ENCODE measurements around the gene CPVL. TPM values are rescaled to one million over a fixed set of nuclear protein-coding genes. Genes with fewer than 3 reads are reported as not detected.
A peak's percentile ranks its signal among the peaks of the same experiment; 100 is the strongest.

CPVL gene
- total RNA-seq, 6 experiments from 2014 or later, result 6.2 to 23.4 (median 8.8) TPM

DNA sequence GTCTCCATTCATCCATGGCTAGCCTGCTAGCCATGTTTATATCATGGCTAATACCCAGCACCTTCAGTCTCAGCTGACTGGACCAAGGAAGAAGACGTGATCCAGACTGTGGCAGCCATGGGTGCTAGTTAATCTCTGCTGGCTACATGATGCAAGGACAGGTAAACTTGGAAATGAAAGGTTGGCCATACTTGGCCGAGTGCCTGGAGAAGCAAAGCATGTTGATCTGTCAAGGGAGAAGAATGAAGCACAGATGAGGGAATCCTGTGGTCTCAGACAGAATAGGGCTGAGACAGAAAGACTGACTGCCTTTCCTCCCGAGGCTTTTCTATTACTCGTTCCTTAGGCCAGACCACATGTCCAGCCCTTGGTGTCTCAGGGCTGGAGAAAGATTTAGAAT is 41.1 kb downstream of the CPVL start:
- peak in 1 of 4 donors; percentile 14 for ATAC-seq
- intact Hi-C loops (cut with DNase I), result loop anchor here (5.0 to 10.0 kb wide), 2 partner anchors 180 to 183 kb away; no protein-coding TSS in a partner anchor
- peaks cover 0 to 12% (median 5%) of the 10 kb centered on the region in 4 donors for H3K4me1 ChIP-seq
- H3K4me3 ChIP-seq, result no peak overlapping the region
- 53% methylated on average over 4 of the region's 4 CpGs for WGBS (ENCODE audit: insufficient coverage, low coverage, low lambda C conversion rate, missing lambda C conversion rate)
- H3K27ac ChIP-seq, result no peak overlapping the region
- peak in 2 of 3 donors; percentile 54 to 55 for DNase-seq
- no peaks in the 10 kb centered on the region for H3K27me3 ChIP-seq
- TF ChIP-seq, protein P1, sequence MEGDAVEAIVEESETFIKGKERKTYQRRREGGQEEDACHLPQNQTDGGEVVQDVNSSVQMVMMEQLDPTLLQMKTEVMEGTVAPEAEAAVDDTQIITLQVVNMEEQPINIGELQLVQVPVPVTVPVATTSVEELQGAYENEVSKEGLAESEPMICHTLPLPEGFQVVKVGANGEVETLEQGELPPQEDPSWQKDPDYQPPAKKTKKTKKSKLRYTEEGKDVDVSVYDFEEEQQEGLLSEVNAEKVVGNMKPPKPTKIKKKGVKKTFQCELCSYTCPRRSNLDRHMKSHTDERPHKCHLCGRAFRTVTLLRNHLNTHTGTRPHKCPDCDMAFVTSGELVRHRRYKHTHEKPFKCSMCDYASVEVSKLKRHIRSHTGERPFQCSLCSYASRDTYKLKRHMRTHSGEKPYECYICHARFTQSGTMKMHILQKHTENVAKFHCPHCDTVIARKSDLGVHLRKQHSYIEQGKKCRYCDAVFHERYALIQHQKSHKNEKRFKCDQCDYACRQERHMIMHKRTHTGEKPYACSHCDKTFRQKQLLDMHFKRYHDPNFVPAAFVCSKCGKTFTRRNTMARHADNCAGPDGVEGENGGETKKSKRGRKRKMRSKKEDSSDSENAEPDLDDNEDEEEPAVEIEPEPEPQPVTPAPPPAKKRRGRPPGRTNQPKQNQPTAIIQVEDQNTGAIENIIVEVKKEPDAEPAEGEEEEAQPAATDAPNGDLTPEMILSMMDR (IDR thresholded peaks at IDR 0.05), result no peak
- TF ChIP-seq POLR2A (IDR thresholded peaks at IDR 0.05), result no peak
- H3K36me3 ChIP-seq, result no peaks in the 10 kb centered on the region
- no peaks in the 10 kb centered on the region for H3K9me3 ChIP-seq

DNA sequence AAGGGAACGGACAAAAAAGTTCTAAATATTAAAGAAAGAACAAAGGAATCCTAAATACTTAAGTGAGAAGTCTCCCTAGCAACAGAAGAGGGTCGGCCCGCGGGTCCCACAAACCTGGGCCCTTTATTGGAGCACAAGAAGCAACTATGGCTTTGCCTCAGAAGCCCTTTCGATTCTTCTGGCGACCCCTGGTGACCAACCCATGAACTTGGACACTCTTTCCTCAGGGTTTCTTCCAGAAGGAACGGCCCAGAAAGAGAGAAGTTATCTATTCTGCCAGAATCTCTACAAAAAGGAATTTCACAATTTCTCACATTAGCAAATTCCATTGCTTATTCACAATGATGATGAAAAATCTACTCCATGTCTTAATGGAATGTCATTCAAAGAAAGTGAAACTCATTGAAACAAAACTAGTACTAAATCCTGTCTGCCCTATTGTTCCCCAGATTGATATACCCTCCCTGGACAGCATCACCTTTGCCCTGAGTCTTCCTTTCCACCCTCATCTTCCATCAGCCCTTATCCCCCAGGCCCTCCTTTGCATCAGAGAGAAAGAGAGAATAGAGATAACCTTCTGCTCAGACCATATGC is 43.7 kb downstream of the CPVL start:
- intact Hi-C loops (cut with DNase I), result loop anchor here in 1 of 2 donors (10.0 kb wide), 1 partner anchor 178 kb away; no protein-coding TSS in a partner anchor
- Histone ChIP-seq H3K4me3 (no peak overlapping the region), H3K4me1 (peaks cover 0 to 23% (median 10%) of the 10 kb centered on the region in 4 donors), H3K9me3 (no peaks in the 10 kb centered on the region), H3K36me3 (no peaks in the 10 kb centered on the region), H3K27me3 (no peaks in the 10 kb centered on the region), H3K27ac (no peak overlapping the region)
- DNase-seq (peak; percentile 54 to 61 (median 56)), ATAC-seq (peak; percentile 38 to 67 (median 52))
- WGBS (ENCODE audit: insufficient coverage, low coverage, low lambda C conversion rate, missing lambda C conversion rate), result 12% methylated on average over 7 of the region's 7 CpGs
- TF ChIP-seq, protein P1 (IDR thresholded peaks at IDR 0.05), result peak; percentile 50 to 64 (median 58)
- TF ChIP-seq POLR2A (IDR thresholded peaks at IDR 0.05), result no peak

DNA sequence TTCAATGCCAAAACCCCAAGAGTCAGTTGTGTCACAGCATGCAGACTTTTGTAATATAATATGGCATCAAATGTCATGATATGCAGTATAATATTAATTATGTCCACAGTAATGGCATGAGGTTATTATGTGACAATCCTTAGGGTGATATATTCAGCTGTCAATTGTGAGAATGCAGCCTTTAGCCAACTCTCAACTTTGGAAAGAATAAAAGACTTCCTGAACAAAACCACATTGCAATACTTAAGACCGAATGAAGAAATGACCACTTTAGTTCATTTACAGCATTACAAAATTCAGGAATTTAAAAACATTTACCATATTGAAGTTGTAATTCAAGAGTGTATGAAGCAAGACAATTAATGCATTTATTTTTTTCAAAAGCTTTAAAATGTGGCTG is 45.4 kb downstream of the CPVL start:
- H3K36me3 ChIP-seq, result no peaks in the 10 kb centered on the region
- WGBS (ENCODE audit: insufficient coverage, low coverage, low lambda C conversion rate, missing lambda C conversion rate), result 52% methylated on average over 1 of the region's 1 CpG
- DNase-seq (no peak), ATAC-seq (no peak)
- peaks cover 0 to 23% (median 10%) of the 10 kb centered on the region in 4 donors for H3K4me1 ChIP-seq
- H3K9me3 ChIP-seq, result no peaks in the 10 kb centered on the region
- no peak for TF ChIP-seq POLR2A (IDR thresholded peaks at IDR 0.05)
- TF ChIP-seq, protein P1 (IDR thresholded peaks at IDR 0.05), result no peak
- H3K27ac ChIP-seq, result no peak overlapping the region
- H3K4me3 ChIP-seq, result no peak overlapping the region
- no peaks in the 10 kb centered on the region for H3K27me3 ChIP-seq
- intact Hi-C loops (cut with DNase I), result loop anchor here in 1 of 2 donors (10.0 kb wide), 1 partner anchor 176 kb away; no protein-coding TSS in a partner anchor

DNA sequence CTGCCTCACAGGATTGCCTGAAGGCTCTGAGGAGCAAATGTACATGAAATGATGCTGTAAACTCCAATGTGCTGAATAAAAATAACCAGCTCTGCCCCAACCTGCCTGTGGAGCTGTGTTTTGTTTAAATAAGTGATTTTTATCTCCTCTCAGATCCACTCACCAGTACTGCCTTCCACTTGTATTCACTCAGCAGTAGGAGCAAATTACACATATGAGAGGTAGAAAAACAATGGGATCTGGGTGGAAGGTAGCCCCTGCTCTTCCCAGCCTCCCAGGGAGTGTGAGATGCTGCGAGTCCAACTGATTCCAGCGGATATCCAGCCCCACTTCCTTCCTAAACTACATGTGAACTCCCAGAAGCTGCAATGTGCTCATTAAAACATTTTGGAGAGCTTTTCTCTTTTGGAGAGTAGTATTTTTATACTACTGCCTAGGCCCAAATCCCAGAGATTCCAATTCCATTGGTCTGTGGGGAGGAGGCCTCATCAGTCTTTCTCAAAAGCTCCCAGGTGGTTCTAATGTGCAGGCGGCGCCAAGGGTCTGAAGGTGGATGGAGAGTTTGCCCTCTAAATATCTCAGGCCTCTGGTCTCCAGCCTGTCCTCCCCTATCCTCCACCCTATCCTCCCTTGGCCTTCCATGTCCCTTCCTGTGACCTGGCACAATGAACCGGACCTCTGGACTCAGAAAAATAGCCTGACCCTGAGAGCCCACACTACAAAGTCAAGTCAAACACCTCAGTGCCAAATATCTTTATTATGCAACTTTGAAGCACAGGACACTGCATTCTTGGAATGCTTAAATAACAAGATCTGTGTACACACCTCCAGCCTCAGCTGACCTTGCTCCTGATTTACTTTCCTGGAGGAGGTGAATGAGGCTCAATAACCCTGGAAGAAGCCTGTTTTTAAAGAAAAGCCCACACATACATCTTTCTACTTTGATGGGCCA is 46.2 kb downstream of the CPVL start:
- peak overlapping the region in 2 of 3 donors; percentile 28 to 72 for H3K27ac ChIP-seq
- ATAC-seq (peak; percentile 68 to 88 (median 86)), DNase-seq (peak in 2 of 3 donors; percentile 64 to 66)
- H3K4me3 ChIP-seq, result no peak overlapping the region
- H3K27me3 ChIP-seq, result no peaks in the 10 kb centered on the region
- H3K4me1 ChIP-seq, result peaks cover 0 to 29% (median 12%) of the 10 kb centered on the region in 4 donors
- WGBS (ENCODE audit: insufficient coverage, low coverage, low lambda C conversion rate, missing lambda C conversion rate), result 65% methylated on average over 3 of the region's 5 CpGs
- no peaks in the 10 kb centered on the region for H3K36me3 ChIP-seq
- TF ChIP-seq, protein P1 (IDR thresholded peaks at IDR 0.05), result no peak
- TF ChIP-seq POLR2A (IDR thresholded peaks at IDR 0.05), result no peak
- intact Hi-C loops (cut with DNase I), result loop anchor here in 1 of 2 donors (10.0 kb wide), 1 partner anchor 175 kb away; no protein-coding TSS in a partner anchor
- H3K9me3 ChIP-seq, result no peaks in the 10 kb centered on the region
